AG09319 (cell line): Measurements from ENCODE around the gene C2orf15.
"Not testable (repeated sequence)": the region's sequence is repeated elsewhere in the genome, so short reads cannot be mapped to it uniquely, and the experiment has no call there.

Experiments used
- DNase-seq: peaks from one replicate; pipeline ENCODE4 v3.0.0-alpha.2; 2010; ENCODE audit warnings: low read depth; ENCODE audit errors: extremely low read depth
- TF ChIP-seq, protein P1 (sequence below): IDR thresholded peaks from 2 replicates; pipeline ENCODE4 v1.5.1; 2011; ENCODE audit warnings: low read depth, mild to moderate bottlenecking, inconsistent platforms, low read length, moderate library complexity

The C2orf15 gene

DNA sequence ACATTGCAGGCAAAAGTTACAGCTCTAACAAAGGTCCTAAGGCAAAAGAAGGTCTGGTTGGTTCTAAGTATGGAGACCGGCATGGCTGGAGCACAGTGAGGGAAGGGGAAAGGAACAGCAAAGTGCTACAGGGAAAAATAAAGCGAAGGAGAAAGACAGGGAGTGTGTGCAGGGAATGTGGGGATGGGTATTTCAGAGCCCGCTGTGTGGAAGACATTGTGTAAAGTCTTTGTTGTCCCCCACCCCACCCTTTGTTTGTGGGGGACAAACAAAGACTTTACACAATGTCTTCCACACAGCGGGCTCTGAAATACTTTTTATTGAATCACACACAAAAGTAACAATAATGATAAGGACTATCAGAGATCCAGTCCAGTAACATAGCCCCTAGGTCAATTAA is 28.9 kb upstream of the C2orf15 start:
- DNase-seq: no peak
- TF ChIP-seq, protein P1, sequence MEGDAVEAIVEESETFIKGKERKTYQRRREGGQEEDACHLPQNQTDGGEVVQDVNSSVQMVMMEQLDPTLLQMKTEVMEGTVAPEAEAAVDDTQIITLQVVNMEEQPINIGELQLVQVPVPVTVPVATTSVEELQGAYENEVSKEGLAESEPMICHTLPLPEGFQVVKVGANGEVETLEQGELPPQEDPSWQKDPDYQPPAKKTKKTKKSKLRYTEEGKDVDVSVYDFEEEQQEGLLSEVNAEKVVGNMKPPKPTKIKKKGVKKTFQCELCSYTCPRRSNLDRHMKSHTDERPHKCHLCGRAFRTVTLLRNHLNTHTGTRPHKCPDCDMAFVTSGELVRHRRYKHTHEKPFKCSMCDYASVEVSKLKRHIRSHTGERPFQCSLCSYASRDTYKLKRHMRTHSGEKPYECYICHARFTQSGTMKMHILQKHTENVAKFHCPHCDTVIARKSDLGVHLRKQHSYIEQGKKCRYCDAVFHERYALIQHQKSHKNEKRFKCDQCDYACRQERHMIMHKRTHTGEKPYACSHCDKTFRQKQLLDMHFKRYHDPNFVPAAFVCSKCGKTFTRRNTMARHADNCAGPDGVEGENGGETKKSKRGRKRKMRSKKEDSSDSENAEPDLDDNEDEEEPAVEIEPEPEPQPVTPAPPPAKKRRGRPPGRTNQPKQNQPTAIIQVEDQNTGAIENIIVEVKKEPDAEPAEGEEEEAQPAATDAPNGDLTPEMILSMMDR: no peak

DNA sequence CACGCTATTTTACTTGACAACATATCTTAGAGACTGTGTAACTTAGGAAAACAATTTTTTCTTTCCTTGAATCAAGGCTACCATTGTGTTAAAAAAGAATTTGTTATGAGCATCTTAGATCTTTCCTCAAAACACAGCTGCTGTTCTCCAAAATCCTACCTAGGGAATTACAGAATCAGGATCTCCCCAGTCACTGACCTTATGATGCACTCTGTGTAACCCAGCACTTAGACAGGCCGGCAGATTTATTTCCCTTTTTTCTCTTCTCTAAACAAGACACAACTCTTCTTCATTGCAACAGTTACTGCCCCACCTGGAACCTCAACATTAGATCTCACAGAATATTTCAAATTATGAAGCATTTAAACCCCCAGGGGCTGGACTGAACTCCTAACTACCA is 13.5 kb upstream of the C2orf15 start:
- DNase-seq: no peak
- TF ChIP-seq, protein P1: no peak

DNA sequence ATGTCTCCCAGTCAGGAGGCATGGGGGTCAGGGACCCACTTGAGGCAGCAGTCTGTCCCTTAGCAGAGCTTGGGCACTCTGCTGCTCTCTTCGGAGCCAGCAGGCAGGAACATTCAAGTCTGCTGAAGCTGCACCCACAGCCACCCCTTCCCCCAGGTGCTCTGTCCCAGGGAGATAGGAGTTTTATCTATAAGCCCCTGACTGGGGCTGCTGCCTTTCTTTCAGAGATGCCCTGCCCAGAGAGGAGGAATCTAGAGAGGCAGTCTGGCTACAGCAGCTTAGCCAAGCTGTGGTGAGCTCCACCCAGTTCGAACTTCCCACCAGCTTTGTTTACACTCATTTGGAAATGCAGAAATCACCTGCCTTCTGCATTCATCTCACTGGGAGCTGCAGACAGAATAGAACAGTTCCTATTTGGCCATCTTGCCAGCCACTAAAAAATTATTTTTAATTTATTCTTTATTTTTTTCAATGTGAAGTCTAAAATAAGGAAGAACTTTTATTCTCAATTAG is 6.4 kb upstream of the C2orf15 start:
- not testable (repeated sequence) for DNase-seq

DNA sequence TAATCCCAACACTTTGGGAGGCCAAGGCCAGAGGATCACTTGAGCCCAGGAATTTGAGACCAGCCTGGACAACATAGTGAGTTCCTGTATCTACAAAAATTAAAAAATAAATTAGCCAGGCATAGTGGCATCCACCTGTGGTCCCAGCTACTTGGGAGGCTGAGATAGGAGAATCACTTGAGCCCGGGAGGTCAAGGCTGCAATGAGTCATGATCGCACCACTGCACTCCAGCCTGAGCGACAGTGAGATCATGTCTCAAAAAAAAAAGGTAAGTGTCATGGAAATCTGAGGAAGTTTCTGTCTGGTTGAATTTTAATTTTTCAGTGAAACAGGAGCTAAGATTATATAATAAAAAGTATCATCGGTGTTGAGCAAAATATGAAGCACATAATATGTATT is 2.5 kb upstream of the C2orf15 start:
- TF ChIP-seq, protein P1: no peak
- DNase-seq: no peak

DNA sequence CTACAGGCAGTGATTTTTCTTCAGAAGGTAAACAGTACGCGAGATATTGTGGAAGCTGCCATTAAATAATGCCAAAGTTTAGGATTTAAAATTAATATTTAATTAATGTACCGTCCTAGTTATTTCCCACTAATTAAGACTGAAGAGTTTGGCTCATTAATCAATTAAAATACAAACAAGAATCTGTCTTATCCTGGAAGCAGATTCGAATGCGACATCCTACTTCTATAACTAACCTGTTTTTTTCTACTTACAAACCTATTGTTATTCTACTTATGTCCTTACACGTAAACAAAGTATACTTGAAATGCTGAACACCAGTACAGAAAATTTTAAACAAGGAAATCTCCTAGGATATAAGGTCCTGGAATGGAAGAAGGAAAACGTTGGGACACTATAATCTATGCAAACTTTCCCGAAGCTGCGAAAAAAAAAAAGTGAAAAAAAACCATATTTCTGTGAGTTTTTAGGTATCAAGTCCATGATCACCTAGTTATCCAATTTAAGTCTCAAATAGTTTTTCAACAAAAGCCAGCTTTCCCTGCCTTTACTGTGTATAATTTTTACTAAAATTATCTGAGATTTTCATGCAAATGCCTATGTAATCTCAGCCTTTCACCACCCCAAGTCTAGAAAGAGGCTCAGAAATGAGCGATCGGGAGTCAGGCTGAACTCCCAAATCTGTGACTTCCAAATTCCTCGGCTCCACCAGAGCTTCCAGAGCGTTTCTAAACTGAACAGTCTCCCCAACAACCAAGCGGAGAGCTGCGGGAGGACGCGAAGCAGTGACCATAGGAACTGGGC is 1.2 kb upstream of the C2orf15 start:
- TF ChIP-seq, protein P1: no peak
- no peak for DNase-seq

DNA sequence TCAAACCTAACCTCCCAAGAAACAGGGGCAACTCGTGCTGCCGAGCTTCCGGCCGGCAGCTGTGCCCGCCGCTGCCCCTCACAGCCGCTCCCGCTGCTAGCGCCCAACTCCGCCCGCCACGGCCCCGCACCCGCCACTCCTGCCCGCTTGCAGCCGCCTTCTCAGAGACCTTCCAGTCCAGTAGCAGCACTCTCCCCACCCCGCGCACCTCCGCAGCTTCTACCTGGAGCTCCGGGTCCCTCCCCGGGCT is 722 bp upstream of the C2orf15 start:
- no peak for DNase-seq
- TF ChIP-seq, protein P1: no peak

DNA sequence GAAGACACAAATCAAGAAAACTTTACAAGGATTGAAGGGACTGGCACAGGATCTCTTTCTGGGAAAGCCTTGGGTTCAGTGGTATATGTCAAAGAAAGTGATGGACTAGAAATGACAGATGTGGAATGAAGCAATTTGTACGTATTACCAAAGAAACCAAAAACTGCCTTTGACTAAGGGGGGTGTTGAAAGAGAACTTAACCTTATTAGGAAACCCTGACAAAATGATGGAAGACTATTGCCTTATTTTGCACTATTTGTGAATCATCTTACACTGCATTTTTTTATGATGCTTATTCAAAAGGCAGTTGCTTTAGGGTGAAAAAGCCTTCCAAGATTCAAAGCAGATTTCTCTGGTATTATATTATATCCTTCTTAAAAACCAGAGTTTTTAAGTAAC is 9.2 kb downstream of the C2orf15 start:
- TF ChIP-seq, protein P1: no peak
- no peak for DNase-seq
